Skin of body (tissue), 2 donors: ENCODE results near the gene SLC45A3. TPM values are rescaled to one million over a fixed set of nuclear protein-coding genes. Genes with fewer than 3 reads are reported as not detected.
A peak's percentile ranks its signal among the peaks of the same experiment; 100 is the strongest.
"Not testable (repeated sequence)": the region's sequence is repeated elsewhere in the genome, so short reads cannot be mapped to it uniquely, and the experiment has no call there.

Source experiments
- DNase-seq: peaks from one replicate; lab custom pipeline; 2025; lab: John Stamatoyannopoulos, UW
- total RNA-seq: library from RNA; depleted of rRNA; stranded (reverse); fragments of >200 nt; gene quantifications from one replicate; pipeline ENCODE4 v1.2.3, GENCODE V29; 2014

SLC45A3 gene
- total RNA-seq, result 2.7 TPM

- no peak for DNase-seq
Observed at GRCh38 chr1:205680073-205680851, at the start of gene SLC45A3. Gene SLC45A3 (minus strand): TSS chr1:205680509. CDS start chr1:205664656, 15,853 bp downstream.

DNA sequence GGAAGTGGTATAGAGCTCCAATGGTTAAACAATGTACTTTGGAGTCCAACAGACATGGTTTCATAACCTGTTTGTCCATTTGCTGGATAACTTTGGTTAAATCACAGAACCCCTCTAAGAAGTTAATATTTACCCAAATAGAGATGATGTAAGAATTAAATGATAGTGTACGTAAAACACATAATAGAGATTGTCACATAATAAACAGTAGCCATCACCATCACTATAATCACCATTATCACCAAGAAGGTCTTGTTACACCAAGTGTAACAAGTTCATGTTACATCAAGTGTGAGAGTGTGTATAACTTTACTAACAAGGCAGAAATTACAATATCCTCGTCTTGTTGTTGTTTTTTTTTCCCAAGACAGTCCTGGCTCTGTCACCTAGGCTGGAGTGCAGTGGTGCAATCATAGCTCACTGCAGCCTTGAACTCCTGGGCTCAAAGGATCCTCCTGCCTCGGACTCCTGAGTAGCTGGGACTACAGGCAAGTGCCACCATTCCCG, 46.4 kb upstream of the SLC45A3 start:
- DNase-seq, result no peak

GRCh38 chr1:205725514-205725913, 45.2 kb upstream of the SLC45A3 start:
- no peak for DNase-seq

DNA sequence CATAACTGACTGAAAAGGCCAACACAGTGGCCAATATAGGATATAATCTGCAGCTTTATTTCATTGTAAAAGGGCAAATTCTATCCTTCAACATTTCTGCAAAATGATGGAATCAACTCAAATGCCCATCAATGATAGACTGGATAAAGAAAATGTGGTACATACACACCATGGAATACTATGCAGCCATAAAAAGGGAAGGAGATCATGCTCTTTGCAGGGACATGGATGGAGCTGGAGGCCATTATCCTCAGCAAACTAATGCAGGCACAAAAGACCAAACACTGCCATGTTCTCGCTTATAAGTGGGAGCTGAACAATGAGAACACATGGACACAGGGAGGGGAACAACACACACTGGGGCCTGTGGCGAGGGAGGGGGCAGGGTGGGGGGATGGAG, 40.4 kb upstream of the SLC45A3 start:
- DNase-seq, result not testable (repeated sequence)

- no peak for DNase-seq
Observed at GRCh38 chr1:205719762-205720161, 39.5 kb upstream of the SLC45A3 start.

GRCh38 chr1:205719015-205719414, 38.7 kb upstream of the SLC45A3 start:
- no peak for DNase-seq

DNA sequence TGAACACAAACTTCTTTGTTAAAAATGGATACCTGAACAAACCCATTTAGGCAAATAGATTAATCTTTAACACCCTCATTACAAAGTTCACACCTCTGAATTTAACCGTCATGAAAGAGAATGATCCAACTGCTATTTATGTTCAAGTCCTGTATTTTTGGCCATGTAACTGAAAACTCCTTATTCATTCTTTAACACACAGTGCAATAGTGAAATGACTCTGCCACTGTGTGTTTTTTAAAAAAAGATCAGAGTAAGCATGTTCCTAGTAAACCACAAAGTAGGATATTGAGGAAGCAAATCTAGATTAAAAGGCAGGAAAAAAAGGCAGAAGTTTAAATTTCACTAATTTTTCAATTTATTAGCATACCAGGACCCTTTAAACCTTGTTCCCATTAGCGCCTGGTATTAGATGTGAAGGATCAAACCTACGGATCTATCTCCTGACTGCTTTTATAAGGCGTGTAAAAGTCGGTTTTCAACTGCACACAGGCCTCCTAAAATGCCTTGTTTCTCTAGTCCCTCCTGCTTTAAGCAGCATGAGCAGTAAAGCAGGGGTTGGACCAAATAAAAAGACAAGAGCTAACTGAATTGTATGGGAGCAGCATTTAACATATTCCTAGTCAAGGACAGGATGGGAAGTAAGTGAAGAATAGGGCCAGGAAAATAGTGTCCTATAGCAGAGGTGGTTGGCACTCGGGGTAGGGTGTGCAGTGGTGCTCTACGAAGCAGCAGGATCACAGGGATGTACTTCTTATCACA, 36.2 kb upstream of the SLC45A3 start:
- DNase-seq, result no peak

- no peak for DNase-seq
Observed at GRCh38 chr1:205715628-205716027, 35.3 kb upstream of the SLC45A3 start.

GRCh38 chr1:205714906-205715246, 34.6 kb upstream of the SLC45A3 start:
- no peak for DNase-seq

DNA sequence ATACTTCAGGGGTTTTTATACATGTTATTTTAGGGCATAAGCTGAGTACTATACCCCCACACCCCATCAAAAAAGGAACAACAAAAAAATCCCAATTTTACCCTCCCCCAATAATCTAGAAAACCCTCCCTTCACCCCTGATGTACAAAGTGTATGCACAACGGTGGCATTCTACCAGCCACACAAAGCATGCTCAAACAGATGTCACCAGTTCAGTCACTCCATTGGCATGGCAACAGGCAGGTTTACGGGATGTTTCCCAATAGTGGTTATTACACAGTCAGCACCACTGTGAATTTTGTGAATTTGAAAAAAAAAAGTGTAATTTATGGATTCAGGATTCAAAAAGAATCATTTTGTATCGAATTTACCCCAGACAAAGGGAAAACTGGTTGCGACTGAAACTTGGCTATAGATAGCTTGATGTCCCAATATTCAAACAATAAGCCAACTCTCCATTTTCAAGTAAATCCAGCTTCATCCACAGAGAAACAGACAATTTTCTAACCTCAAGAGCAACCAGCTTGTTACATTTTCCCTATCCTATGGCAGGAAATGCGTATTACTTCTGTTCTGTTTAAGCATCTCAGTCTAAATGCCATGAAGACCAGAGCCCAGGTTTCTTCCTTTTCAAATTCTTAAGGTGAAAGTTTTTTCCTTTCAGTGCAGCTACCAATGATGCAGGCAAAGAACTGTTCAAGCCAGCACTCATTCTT, 34.0 kb upstream of the SLC45A3 start:
- DNase-seq, result no peak

DNA sequence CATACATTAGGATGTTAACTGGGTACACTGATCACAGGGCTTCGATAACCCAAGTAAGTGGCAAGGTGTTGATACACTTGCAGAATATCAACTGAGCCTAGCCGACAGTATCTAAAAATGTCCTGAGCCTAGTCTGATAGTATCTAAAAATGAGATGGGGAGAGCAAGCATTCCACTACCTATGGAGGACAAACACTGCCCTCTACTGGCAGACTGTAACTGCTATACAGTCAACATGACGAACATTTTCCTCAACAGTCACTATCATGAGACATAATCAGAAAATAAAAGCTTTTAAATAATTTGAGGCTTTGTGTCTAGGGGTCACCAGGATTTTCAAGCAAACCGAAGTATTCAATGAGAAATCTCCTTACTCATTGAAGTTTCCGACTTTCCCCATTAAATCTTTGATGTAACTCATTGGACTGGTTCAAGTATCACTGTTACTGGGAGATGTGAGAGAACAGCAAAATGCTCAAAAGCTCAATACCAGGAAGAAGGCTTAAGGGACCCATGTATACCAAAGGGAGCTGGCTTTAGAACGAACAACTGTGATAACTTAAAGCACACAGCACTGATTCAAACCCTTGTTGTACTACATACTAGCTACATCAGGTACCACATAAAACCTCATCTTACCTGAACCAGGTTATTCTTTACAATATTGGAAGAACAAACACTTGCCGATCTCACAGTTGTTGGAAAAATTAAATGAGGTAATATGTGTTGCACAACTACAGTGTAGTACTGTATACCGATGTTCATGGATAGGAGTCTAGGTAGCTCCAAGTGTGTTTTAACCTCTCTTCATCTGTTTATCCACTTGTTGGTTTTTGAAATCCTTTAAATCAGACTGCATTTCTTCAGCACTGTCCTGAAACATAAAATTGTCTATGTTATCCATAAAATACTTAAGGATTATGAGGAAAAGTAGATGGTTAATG, 31.1 kb upstream of the SLC45A3 start:
- peak; percentile 25 for DNase-seq

- DNase-seq, result no peak
Observed at GRCh38 chr1:205710201-205711062, 30.1 kb upstream of the SLC45A3 start.

DNA sequence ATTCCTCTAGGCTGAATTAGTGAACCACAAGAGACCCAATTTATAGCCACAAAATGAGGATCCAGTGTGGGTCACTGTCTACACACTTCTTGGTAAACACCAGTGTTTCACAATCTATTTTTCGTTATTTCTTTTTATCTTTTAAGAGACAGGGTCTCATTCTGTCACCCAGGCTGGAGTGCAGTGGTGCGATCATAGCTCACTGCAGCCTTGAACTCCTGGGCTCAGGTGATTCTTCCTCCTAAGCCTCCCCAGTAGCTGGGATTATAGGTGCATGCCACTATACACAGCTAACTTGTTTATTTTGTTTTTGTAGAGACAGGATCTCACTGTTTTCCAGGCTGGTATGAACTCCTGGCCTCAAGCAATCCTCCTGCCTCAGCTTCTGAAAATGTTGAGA, 29.3 kb upstream of the SLC45A3 start:
- DNase-seq, result no peak

DNA sequence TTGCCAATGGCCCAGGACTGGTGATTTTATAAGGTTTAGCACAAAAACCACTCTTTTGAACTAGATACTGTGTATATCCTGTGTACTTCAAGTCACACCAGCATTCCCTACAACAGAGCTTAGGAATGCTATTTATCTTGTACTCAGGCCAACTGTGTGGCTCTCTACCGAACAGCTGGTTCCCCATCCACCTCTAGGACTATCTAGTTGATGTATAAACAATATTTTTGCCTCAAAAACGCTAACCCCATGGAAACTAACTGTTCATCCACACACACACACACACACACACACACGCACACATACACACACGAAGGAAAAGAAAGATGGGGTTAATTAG, 28.7 kb upstream of the SLC45A3 start:
- DNase-seq, result no peak

- DNase-seq, result no peak
Observed at GRCh38 chr1:205706601-205707502, 26.5 kb upstream of the SLC45A3 start.

- no peak for DNase-seq
Observed at GRCh38 chr1:205704903-205705302, 24.6 kb upstream of the SLC45A3 start.

- DNase-seq, result no peak
Observed at GRCh38 chr1:205703072-205703471, 22.8 kb upstream of the SLC45A3 start.

GRCh38 chr1:205701891-205702290, 21.6 kb upstream of the SLC45A3 start:
- DNase-seq, result no peak

- DNase-seq, result no peak
Observed at GRCh38 chr1:205701420-205701819, 21.1 kb upstream of the SLC45A3 start.
